Endothelial cell of umbilical vein (primary cell): ENCODE measurements around the gene PROK1. TPM values are rescaled to one million over a fixed set of nuclear protein-coding genes. Genes with fewer than 3 reads are reported as not detected.

Experiments used
- BruUV-seq: library from RNA; stranded (reverse); fragments of 400-500 nt; replicated peaks from 2 replicates; lab custom pipeline; 2021; lab: Mats Ljungman, UMichigan
- CTCF ChIA-PET: fragments of 300-600, 350-600 bp; sonication (Branson Sonifier 250); formaldehyde crosslinking; loops from one replicate; lab custom pipeline; 2021; ENCODE audit warnings: antibody characterized with exemption, inconsistent platforms; lab: Charles Lee
- POLR2A ChIA-PET: fragments of 300-600, 350-600 bp; sonication (Branson Sonifier 250); formaldehyde crosslinking; loops from one replicate; lab custom pipeline; 2021; ENCODE audit warnings: antibody characterized with exemption, inconsistent platforms; lab: Charles Lee
- DNase-seq: peaks from one replicate; pipeline ENCODE4 v3.0.0-alpha.2; 2011; ENCODE audit warnings: low read depth, low spot score
- FAIRE-seq: peaks from 2 replicates; lab custom pipeline; 2011; peaks lifted over from hg19 to GRCh38; lab: Jason Lieb, UNC
- H2AFZ ChIP-seq: 2 replicates; pipeline ENCODE4 v1.6.0; 2012; ENCODE audit warnings: low read depth, low read length, control low read depth, inconsistent platforms
- H3K27ac ChIP-seq: 2 replicates; pipeline ENCODE4 v1.5.1; 2011; ENCODE audit warnings: low read depth, mild to moderate bottlenecking, control low read depth, low read length, moderate library complexity; ENCODE audit not compliant: insufficient read depth
- H3K27me3 ChIP-seq, 2 experiments: 2 replicates each; pipeline versions ENCODE4 v1.6.0 to v1.6.1; 2011; ENCODE audit warnings: low read length in 2 of 2, mixed read lengths in 1 of 2; ENCODE audit not compliant: control insufficient read depth in 2 of 2, insufficient read depth in 2 of 2
- H3K36me3 ChIP-seq, 2 experiments: 2 replicates in 1 of 2; 3 replicates in 1 of 2; pipeline ENCODE4 v1.5.1; 2011; ENCODE audit warnings: low read length in 2 of 2, mild to moderate bottlenecking in 1 of 2, moderate library complexity in 1 of 2; ENCODE audit not compliant: control insufficient read depth in 2 of 2, insufficient read depth in 2 of 2; ENCODE audit errors: extremely low read depth in 1 of 2
- H3K4me1 ChIP-seq: 3 replicates; pipeline ENCODE4 v1.5.1; 2011; ENCODE audit warnings: mild to moderate bottlenecking, low read length; ENCODE audit not compliant: control insufficient read depth, insufficient read depth; ENCODE audit errors: extremely low read depth
- H3K4me2 ChIP-seq: 2 replicates; pipeline ENCODE4 v1.6.1; 2011; ENCODE audit warnings: low read length, control low read depth, mixed read lengths; ENCODE audit not compliant: insufficient read depth
- H3K4me3 ChIP-seq, 3 experiments: fragments of 200-600 bp in 1 of 3; sonication (generic), shearing (Covaris generic) in 1 of 3; replicated peaks in 1 of 3; 2 replicates each; pipeline ENCODE4 v1.5.1; 2011 to 2016; ENCODE audit warnings: control low read depth in 3 of 3, low read length in 3 of 3, mild to moderate bottlenecking in 2 of 3, inconsistent platforms in 1 of 3, low read depth in 1 of 3, moderate library complexity in 1 of 3; ENCODE audit not compliant: insufficient read depth in 1 of 3
- H3K79me2 ChIP-seq: 2 replicates; pipeline ENCODE4 v1.6.0; 2012; ENCODE audit warnings: low read length, inconsistent platforms; ENCODE audit not compliant: control insufficient read depth, insufficient read depth
- H3K9ac ChIP-seq: replicated peaks from 2 replicates; pipeline ENCODE3; 2011; ENCODE audit warnings: low read length, control low read depth; ENCODE audit not compliant: insufficient read depth; ENCODE audit errors: extremely low read depth
- H3K9me1 ChIP-seq: replicated peaks from 3 replicates; pipeline ENCODE4 v1.6.0; 2011; ENCODE audit warnings: mild to moderate bottlenecking, low read length; ENCODE audit not compliant: control insufficient read depth, insufficient read depth; ENCODE audit errors: extremely low read depth
- H3K9me3 ChIP-seq: replicated peaks from 2 replicates; pipeline ENCODE4 v1.5.1; 2012; ENCODE audit warnings: low read length, inconsistent platforms; ENCODE audit not compliant: control insufficient read depth, insufficient read depth
- H4K20me1 ChIP-seq: replicated peaks from 2 replicates; pipeline ENCODE3; 2011; ENCODE audit warnings: mild to moderate bottlenecking, low read length; ENCODE audit not compliant: control insufficient read depth, insufficient read depth; ENCODE audit errors: extremely low read depth
- CTCF ChIP-seq, 2 donors: IDR thresholded peaks; 1 replicate in 1 of 2; 2 replicates in 1 of 2; pipeline ENCODE4 v1.5.1; 2011; ENCODE audit warnings: low read length in 2 of 2, mild to moderate bottlenecking in 2 of 2, moderate library complexity in 2 of 2, control low read depth in 1 of 2, inconsistent platforms in 1 of 2, low read depth in 1 of 2; ENCODE audit not compliant: insufficient read depth in 1 of 2; ENCODE audit errors: extremely low read depth in 1 of 2
- EZH2 ChIP-seq: IDR thresholded peaks from 2 replicates; pipeline ENCODE4 v1.6.1; 2012; ENCODE audit warnings: borderline replicate concordance, low read depth, mild to moderate bottlenecking, moderate library complexity, low read length, inconsistent platforms; ENCODE audit not compliant: severe bottlenecking
- FOS ChIP-seq: IDR thresholded peaks from 2 replicates; pipeline ENCODE4 v1.6.1; 2011; ENCODE audit warnings: mild to moderate bottlenecking, low read length, moderate library complexity, borderline replicate concordance; ENCODE audit not compliant: insufficient read depth
- GATA2 ChIP-seq: IDR thresholded peaks from 2 replicates; pipeline ENCODE4 v1.7.0; 2011; ENCODE audit warnings: low read depth, mild to moderate bottlenecking, moderate library complexity, mixed read lengths, low read length; ENCODE audit not compliant: insufficient read length, insufficient read depth
- JUN ChIP-seq: IDR thresholded peaks from 2 replicates; pipeline ENCODE4 v1.6.1; 2011; ENCODE audit warnings: borderline replicate concordance, low read depth; ENCODE audit not compliant: insufficient read length, insufficient read depth
- MAX ChIP-seq: IDR thresholded peaks from 2 replicates; pipeline ENCODE4 v1.6.1; 2011; ENCODE audit not compliant: insufficient read depth, insufficient read length
- MYC ChIP-seq: IDR thresholded peaks from one replicate; pipeline ENCODE4 v1.6.1; 2011; ENCODE audit warnings: mild to moderate bottlenecking, low read depth, low read length
- POLR2A ChIP-seq: IDR thresholded peaks from 2 replicates; pipeline ENCODE4 v1.6.1; 2012; ENCODE audit warnings: low read depth, mild to moderate bottlenecking, control low read depth, low read length
- POLR2AphosphoS5 ChIP-seq: IDR thresholded peaks from 2 replicates; pipeline ENCODE4 v1.6.1; 2012; ENCODE audit warnings: low read depth, mild to moderate bottlenecking, control low read depth, low read length, moderate library complexity; ENCODE audit not compliant: insufficient read depth
- dilution Hi-C: fragments of 300-500 bp; cut with MboI; formaldehyde crosslinking; loops from one replicate; pipeline ENCODE4 v1.15.0; 2019; ENCODE audit warnings: low sequenced_read_pairs; ENCODE audit not compliant: extremely low pct_ligation_motif_present
- intact Hi-C: fragments of 100-400 bp; cut with micrococcal nuclease; formaldehyde crosslinking; loops from one replicate; pipeline ENCODE4 v1.10.0; 2022
- polyA plus RNA-seq, 4 experiments: library from polyadenylated mRNA; depleted of rRNA in 3 of 4; stranded (reverse) in 3 of 4; unstranded in 1 of 4; fragments of >200 nt; gene quantifications; 2 replicates each; pipeline versions ENCODE4 v1.2.1 to v1.2.3, GENCODE V29; 2011 to 2012; ENCODE audit warnings: missing spikeins in 1 of 4
- total RNA-seq: library from RNA; stranded (reverse); gene quantifications from 2 replicates; pipeline ENCODE4 v1.2.3, GENCODE V29; 2021

Gene PROK1
- total and polyA plus RNA-seq, 2 donors (not counting 3 experiments of a cell fraction or from before 2014, with no cell fraction given), result not detected

- BruUV-seq, result no TSS peak
- no peak overlapping the region for H2AFZ ChIP-seq
- H4K20me1 ChIP-seq, result no peaks in the 10 kb centered on the region
- H3K27ac ChIP-seq, result no peak overlapping the region
- peaks cover 5% of the 10 kb centered on the region for H3K4me1 ChIP-seq
- no peaks in the 10 kb centered on the region for H3K9me3 ChIP-seq
- ChIA-PET POLR2A (interaction anchor here (0.6 kb wide), 1 partner anchor 85 kb away, joined by 3 read pairs; no protein-coding TSS in a partner anchor), CTCF (interaction anchor here (0.9 to 8.3 kb wide), 10 partner anchors 10 to 214 kb away, joined by 3 to 120 read pairs (median 6); no protein-coding TSS in a partner anchor)
- DNase-seq (no peak), FAIRE-seq (no peak)
- intact Hi-C loops (no loop called here), dilution Hi-C loops (no loop called here)
- H3K9ac ChIP-seq, result no peak overlapping the region
- peaks cover 0 to 6% of the 10 kb centered on the region in 2 experiments for H3K27me3 ChIP-seq
- TF ChIP-seq MYC (no peak), POLR2AphosphoS5 (no peak), MAX (no peak), GATA2 (no peak), POLR2A (no peak), JUN (no peak), FOS (no peak), CTCF (IDR thresholded peaks at IDR 0.05; ENCODE audit: extremely low read depth in 1 of 2, insufficient read depth in 1 of 2, low read depth in 1 of 2, low read length in 2 of 2) (no peak), EZH2 (no peak)
- H3K9me1 ChIP-seq, result no peaks in the 10 kb centered on the region
- no peak overlapping the region for H3K4me2 ChIP-seq
- no peak overlapping the region for H3K4me3 ChIP-seq
- peaks cover 12% of the 10 kb centered on the region for H3K79me2 ChIP-seq
- H3K36me3 ChIP-seq, result no peaks in the 10 kb centered on the region
These were observed 39.7 kb upstream of the PROK1 start for GRCh38 chr1:110411173-110411735.
